SU-DHL-6 (cell line): Measurements from ENCODE around the gene SPTBN1.

Experiments
- H2AFZ ChIP-seq: fragments of 200-600 bp; sonication (generic); 2 replicates; pipeline ENCODE4 v1.6.1; 2014; ENCODE audit warnings: low read depth, mild to moderate bottlenecking, moderate library complexity, mixed read lengths, antibody characterized with exemption, low read length; ENCODE audit not compliant: severe bottlenecking
- H3F3A ChIP-seq: fragments of 200-600 bp; shearing (Covaris generic); 2 replicates; pipeline ENCODE4 v1.6.0; 2016; ENCODE audit warnings: antibody characterized with exemption, mild to moderate bottlenecking; ENCODE audit not compliant: insufficient read depth
- H3K27ac ChIP-seq: fragments of 200-600 bp; sonication (generic); 2 replicates; pipeline ENCODE4 v1.5.1; 2016; ENCODE audit warnings: low read depth, mild to moderate bottlenecking, low read length, moderate library complexity, mixed read lengths
- H3K27me3 ChIP-seq: fragments of 200-600 bp; sonication (generic), shearing (Covaris generic); 2 replicates; pipeline ENCODE4 v1.6.0; 2014; ENCODE audit warnings: mild to moderate bottlenecking, low read length
- H3K36me3 ChIP-seq: fragments of 200-600 bp; sonication (generic); 2 replicates; pipeline ENCODE4 v1.6.1; 2014; ENCODE audit warnings: mild to moderate bottlenecking, low read length, mixed read lengths
- H3K4me2 ChIP-seq: fragments of 300-600, 200-600 bp; shearing (Covaris generic), sonication (generic); 2 replicates; pipeline ENCODE4 v1.6.0; 2014; ENCODE audit warnings: low read length, low read depth, mild to moderate bottlenecking; ENCODE audit not compliant: poor library complexity, severe bottlenecking
- H3K4me3 ChIP-seq: fragments of 200-600 bp; sonication (generic); 2 replicates; pipeline ENCODE4 v1.5.1; 2014; ENCODE audit warnings: antibody characterized with exemption, low read length, mild to moderate bottlenecking, mixed read lengths; ENCODE audit not compliant: insufficient read depth, poor library complexity, severe bottlenecking
- H3K79me2 ChIP-seq: fragments of 200-600 bp; sonication (generic); 2 replicates; pipeline ENCODE4 v1.6.1; 2014; ENCODE audit warnings: mild to moderate bottlenecking, low read length, moderate library complexity; ENCODE audit not compliant: insufficient read depth
- H3K9ac ChIP-seq: fragments of 200-600 bp; sonication (generic); 2 replicates; pipeline ENCODE4 v1.7.0; 2014; ENCODE audit warnings: mild to moderate bottlenecking, low read length
- H3K9me2 ChIP-seq: fragments of 200-600 bp; sonication (generic); replicated peaks from 2 replicates; pipeline ENCODE4 v1.6.1; 2014; ENCODE audit warnings: low read length; ENCODE audit not compliant: insufficient read depth
- H3K9me3 ChIP-seq: fragments of 200-600 bp; sonication (generic); 2 replicates; pipeline ENCODE4 v1.6.1; 2014; ENCODE audit warnings: low read length, mixed read lengths; ENCODE audit not compliant: insufficient read depth
- H4K20me1 ChIP-seq: fragments of 200-600 bp; sonication (generic); 2 replicates; pipeline ENCODE4 v1.6.1; 2014; ENCODE audit warnings: low read depth, mild to moderate bottlenecking, antibody characterized with exemption, low read length, moderate library complexity, mixed read lengths
- EZH2phosphoT487 ChIP-seq: fragments of 200-600 bp; sonication (generic), shearing (Covaris generic); conservative IDR thresholded peaks from 2 replicates; pipeline ENCODE4 v1.6.1; 2018; ENCODE audit warnings: mild to moderate bottlenecking, antibody characterized with exemption, low read length, moderate library complexity, mixed read lengths
- TF ChIP-seq, protein P1 (sequence below): fragments of 200-600 bp; sonication (generic); IDR thresholded peaks from one replicate; pipeline ENCODE4 v1.5.1; 2017; ENCODE audit warnings: antibody characterized with exemption, mild to moderate bottlenecking, low read length, moderate library complexity; ENCODE audit not compliant: insufficient read depth, poor library complexity, severe bottlenecking

The SPTBN1 gene

DNA sequence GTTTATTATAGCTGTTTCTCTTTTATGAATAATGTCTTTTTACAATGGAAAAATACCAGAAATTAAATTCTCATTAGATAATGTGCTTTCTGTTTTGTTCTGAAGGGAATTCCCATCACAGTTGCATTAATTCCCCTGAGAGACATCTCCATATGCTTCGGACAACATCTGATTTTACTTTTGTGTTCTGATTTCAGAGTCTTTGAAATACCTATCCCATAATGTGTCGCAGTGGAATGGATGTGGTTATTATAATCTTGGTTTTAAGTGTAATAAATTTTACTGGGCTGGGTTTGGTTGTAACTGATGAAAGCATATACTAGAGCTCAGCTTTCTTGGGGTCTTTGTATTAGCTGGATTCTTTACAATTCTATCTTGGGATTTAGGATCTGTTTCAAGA is 12.5 kb downstream of the SPTBN1 start:
- peak overlapping the region; percentile 14; the same call in 1 of the 2 replicates for H3K27ac ChIP-seq
- H3K27me3 ChIP-seq, result no peaks in the 10 kb centered on the region
- no peak overlapping the region for H3K4me3 ChIP-seq
- TF ChIP-seq, protein P1, sequence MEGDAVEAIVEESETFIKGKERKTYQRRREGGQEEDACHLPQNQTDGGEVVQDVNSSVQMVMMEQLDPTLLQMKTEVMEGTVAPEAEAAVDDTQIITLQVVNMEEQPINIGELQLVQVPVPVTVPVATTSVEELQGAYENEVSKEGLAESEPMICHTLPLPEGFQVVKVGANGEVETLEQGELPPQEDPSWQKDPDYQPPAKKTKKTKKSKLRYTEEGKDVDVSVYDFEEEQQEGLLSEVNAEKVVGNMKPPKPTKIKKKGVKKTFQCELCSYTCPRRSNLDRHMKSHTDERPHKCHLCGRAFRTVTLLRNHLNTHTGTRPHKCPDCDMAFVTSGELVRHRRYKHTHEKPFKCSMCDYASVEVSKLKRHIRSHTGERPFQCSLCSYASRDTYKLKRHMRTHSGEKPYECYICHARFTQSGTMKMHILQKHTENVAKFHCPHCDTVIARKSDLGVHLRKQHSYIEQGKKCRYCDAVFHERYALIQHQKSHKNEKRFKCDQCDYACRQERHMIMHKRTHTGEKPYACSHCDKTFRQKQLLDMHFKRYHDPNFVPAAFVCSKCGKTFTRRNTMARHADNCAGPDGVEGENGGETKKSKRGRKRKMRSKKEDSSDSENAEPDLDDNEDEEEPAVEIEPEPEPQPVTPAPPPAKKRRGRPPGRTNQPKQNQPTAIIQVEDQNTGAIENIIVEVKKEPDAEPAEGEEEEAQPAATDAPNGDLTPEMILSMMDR, result no peak
- TF ChIP-seq EZH2phosphoT487, result no peak
- H3K79me2 ChIP-seq, result peaks cover 55% of the 10 kb centered on the region
- H3K36me3 ChIP-seq, result no peaks in the 10 kb centered on the region
- peak overlapping the region; percentile 72 for H3K4me2 ChIP-seq
- H3K9me3 ChIP-seq, result no peaks in the 10 kb centered on the region
- peaks cover 28% of the 10 kb centered on the region for H3F3A ChIP-seq
- no peaks in the 10 kb centered on the region for H3K9me2 ChIP-seq
- peaks cover 3% of the 10 kb centered on the region; the same call in 1 of the 2 replicates for H4K20me1 ChIP-seq
- H3K9ac ChIP-seq, result no peak overlapping the region
- H2AFZ ChIP-seq, result no peak overlapping the region

GRCh38 chr2:54469484-54470053 is 13.4 kb downstream of the SPTBN1 start:
- peaks cover 54% of the 10 kb centered on the region for H3K79me2 ChIP-seq
- no peaks in the 10 kb centered on the region for H4K20me1 ChIP-seq

GRCh38 chr2:54470266-54470938 is 14.3 kb downstream of the SPTBN1 start:
- TF ChIP-seq, protein P1, result no peak
- no peak for TF ChIP-seq EZH2phosphoT487
- peak overlapping the region; percentile 88 for H3K27ac ChIP-seq
- no peaks in the 10 kb centered on the region for H3K9me3 ChIP-seq
- H3K9ac ChIP-seq, result peak overlapping the region; percentile 45
- no peaks in the 10 kb centered on the region for H3K9me2 ChIP-seq
- H3K79me2 ChIP-seq, result peaks cover 51% of the 10 kb centered on the region
- H3K36me3 ChIP-seq, result no peaks in the 10 kb centered on the region
- H3K4me3 ChIP-seq, result peak overlapping the region; percentile 48
- no peaks in the 10 kb centered on the region for H4K20me1 ChIP-seq
- H2AFZ ChIP-seq, result no peak overlapping the region
- peaks cover 28% of the 10 kb centered on the region for H3F3A ChIP-seq
- H3K4me2 ChIP-seq, result peak overlapping the region; percentile 72
- no peaks in the 10 kb centered on the region for H3K27me3 ChIP-seq

More at GRCh38 chr2:54469484-54470053, 13.4 kb downstream of the SPTBN1 start:
- H3K4me3 ChIP-seq, result peak overlapping the region; percentile 48
- no peaks in the 10 kb centered on the region for H3K9me2 ChIP-seq
- H3K9me3 ChIP-seq, result no peaks in the 10 kb centered on the region
- no peaks in the 10 kb centered on the region for H3K36me3 ChIP-seq
- H3K27ac ChIP-seq, result peak overlapping the region; percentile 88
- TF ChIP-seq, protein P1, result no peak
- no peaks in the 10 kb centered on the region for H3K27me3 ChIP-seq
- peaks cover 28% of the 10 kb centered on the region for H3F3A ChIP-seq
- peak overlapping the region; percentile 45 for H3K9ac ChIP-seq
- no peak overlapping the region for H2AFZ ChIP-seq
- peak overlapping the region; percentile 72 for H3K4me2 ChIP-seq
